ENCODE measurements around the gene MARK3. TPM values are rescaled to one million over a fixed set of nuclear protein-coding genes. Genes with fewer than 3 reads are reported as not detected.

MARK3 gene
- polyA plus RNA-seq, 3 donors: 29.3 to 163 (median 44.7) TPM

DNA sequence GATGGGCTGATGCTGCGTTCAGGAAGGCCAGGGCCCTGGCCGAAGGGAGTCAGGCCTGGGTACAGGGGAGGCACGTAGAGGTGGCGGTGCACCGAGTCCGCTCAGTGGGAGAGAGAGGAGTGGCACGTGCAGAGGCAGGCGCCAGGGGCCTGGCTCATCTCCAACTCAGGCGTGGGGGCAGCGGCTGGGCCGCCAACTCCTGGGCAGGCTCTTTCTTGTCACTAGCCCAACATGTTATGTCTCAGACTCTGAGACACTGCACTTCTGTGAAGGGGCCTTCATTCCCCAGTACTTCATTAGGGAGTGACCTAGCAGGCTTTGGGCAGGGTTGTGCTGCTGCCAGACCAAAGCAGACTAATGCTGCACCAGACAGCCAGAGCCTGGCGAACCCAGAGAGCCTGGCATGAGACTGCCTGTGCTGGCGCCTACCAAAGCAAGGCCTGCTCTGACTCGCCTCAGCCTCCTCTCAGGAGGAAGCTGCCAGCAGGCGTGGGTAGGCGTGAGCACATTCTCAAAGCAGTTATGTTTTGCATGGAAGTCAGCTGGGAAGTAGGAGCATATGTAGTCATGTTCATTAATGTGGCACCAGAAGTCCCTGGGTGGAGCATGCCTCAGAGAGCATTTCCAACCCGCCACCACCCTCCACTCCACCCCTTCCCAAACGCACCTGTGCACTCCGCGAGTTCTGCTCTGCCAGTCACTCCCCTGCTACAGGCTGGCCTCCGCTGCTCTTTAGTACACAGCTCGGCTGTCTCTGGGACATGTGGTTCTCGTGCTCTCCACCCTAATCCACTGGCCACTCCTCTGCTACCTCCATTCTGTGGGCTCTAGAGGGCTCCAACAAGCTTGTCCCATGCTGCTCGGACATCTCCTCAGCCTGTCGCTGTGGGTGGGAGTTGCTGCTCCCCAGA lies 127.7 kb downstream of the MARK3 start:
- Histone ChIP-seq H3K4me1 (ENCODE audit: control insufficient read depth in 1 of 2, insufficient read depth in 2 of 2, low read length in 2 of 2) (no peaks in the 10 kb centered on the region), H3K4me2 (replicated peaks; ENCODE audit: extremely low read depth, low read length, poor library complexity, severe bottlenecking) (no peak overlapping the region), H3K27ac (ENCODE audit: low read depth in 1 of 2, low read length in 2 of 2) (no peak overlapping the region), H3K9ac (ENCODE audit: insufficient read depth, low read length, poor library complexity, severe bottlenecking) (no peak overlapping the region), H3K36me3 (replicated peaks in 1 of 2; ENCODE audit: control insufficient read depth in 1 of 2, insufficient read depth in 2 of 2, low read length in 2 of 2) (peaks cover 17 to 40% of the 10 kb centered on the region in 2 donors), H3K79me2 (ENCODE audit: insufficient read depth, low read length) (no peaks in the 10 kb centered on the region), H3K4me3 (replicated peaks in 1 of 3; ENCODE audit: low read depth in 2 of 3, low read length in 3 of 3) (no peak overlapping the region), H2AFZ (ENCODE audit: insufficient read depth, low read depth, low read length, poor library complexity, severe bottlenecking) (no peak overlapping the region), H4K20me1 (ENCODE audit: insufficient read depth, low read length) (peaks cover 36% of the 10 kb centered on the region), H3K27me3 (ENCODE audit: control insufficient read depth in 2 of 2, insufficient read depth in 2 of 2, low read length in 2 of 2) (no peaks in the 10 kb centered on the region), H3K9me3 (replicated peaks in 1 of 2; ENCODE audit: control insufficient read depth in 1 of 2, insufficient read depth in 1 of 2, low read length in 2 of 2) (no peaks in the 10 kb centered on the region)
- no peak for TF ChIP-seq CTCF (IDR thresholded peaks at IDR 0.05)
- intact Hi-C loops (cut with micrococcal nuclease): no loop called here
- Mint-ChIP-seq H3K9me3 (no peaks in the 10 kb centered on the region), H3K36me3 (peaks cover 26 to 44% of the 10 kb centered on the region in 2 donors), H3K4me3 (no peak overlapping the region), H3K27me3 (ENCODE audit: low read depth in 3 of 3) (peaks cover 2% of the 10 kb centered on the region in 3 donors), H3K4me1 (no peaks in the 10 kb centered on the region), H3K27ac (no peak overlapping the region)
- WGBS (ENCODE audit: insufficient coverage): 85% methylated on average over 21 of the region's 25 CpGs
- no peak for DNase-seq

DNA sequence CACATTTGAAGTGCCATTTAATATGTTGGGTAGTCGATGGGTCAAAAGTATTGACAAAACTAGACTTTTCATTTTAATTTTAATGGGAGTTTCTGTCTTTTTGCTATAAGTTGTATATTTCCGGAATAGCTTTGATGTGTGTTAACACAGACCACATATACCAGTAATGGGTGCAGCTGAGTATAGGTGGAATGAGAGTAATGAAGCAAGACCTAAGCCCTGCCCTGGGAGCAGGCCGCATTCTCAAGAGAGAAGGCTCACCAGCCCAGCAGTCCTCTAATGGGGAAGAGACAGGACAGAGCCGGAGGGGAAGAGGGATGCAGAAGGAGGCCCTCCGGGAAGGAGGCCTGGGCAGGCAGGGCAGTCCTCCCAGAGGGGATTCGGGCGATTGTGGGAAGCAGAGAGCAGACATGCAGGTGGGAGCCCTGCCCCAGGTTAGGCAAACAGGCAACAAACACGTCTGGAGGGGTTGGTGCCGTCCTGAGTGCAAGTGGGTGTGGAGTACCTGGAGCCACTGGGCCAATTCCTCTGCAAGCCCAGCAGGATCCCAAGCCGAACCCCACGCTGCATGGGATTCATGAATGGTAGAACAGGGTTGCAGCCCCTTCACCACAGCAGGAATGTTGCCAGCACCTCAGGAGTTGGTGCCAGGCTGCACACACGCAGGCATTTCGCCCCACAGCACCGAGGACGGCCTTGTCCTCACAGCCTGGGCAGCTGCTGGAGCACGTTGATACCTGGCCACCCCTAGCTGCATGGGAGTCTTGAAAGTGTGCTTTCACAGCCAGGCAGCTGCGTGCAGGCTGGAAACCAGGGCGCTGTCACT lies 129.6 kb downstream of the MARK3 start:
- Mint-ChIP-seq H3K9me3 (peaks cover 0 to 3% (median 0%) of the 10 kb centered on the region in 7 donors), H3K4me1 (peaks cover 8% of the 10 kb centered on the region), H3K4me3 (no peak overlapping the region), H3K36me3 (peaks cover 16 to 29% of the 10 kb centered on the region in 2 donors), H3K27ac (no peak overlapping the region), H3K27me3 (ENCODE audit: low read depth in 3 of 3) (peaks cover 8 to 10% (median 9%) of the 10 kb centered on the region in 3 donors)
- Histone ChIP-seq H3K4me3 (replicated peaks in 1 of 3; ENCODE audit: low read depth in 2 of 3, low read length in 3 of 3) (no peak overlapping the region), H3K27ac (ENCODE audit: low read depth in 1 of 2, low read length in 2 of 2) (no peak overlapping the region), H3K4me1 (ENCODE audit: control insufficient read depth in 1 of 2, insufficient read depth in 2 of 2, low read length in 2 of 2) (peaks cover 7 to 9% of the 10 kb centered on the region in 2 donors), H3K9me3 (replicated peaks in 1 of 2; ENCODE audit: control insufficient read depth in 1 of 2, insufficient read depth in 1 of 2, low read length in 2 of 2) (no peaks in the 10 kb centered on the region), H3K9ac (ENCODE audit: insufficient read depth, low read length, poor library complexity, severe bottlenecking) (no peak overlapping the region), H4K20me1 (ENCODE audit: insufficient read depth, low read length) (peaks cover 46% of the 10 kb centered on the region), H3K36me3 (replicated peaks in 1 of 2; ENCODE audit: control insufficient read depth in 1 of 2, insufficient read depth in 2 of 2, low read length in 2 of 2) (peaks cover 15 to 21% of the 10 kb centered on the region in 2 donors), H3K27me3 (ENCODE audit: control insufficient read depth in 2 of 2, insufficient read depth in 2 of 2, low read length in 2 of 2) (peaks cover 0 to 4% of the 10 kb centered on the region in 2 donors), H2AFZ (ENCODE audit: insufficient read depth, low read depth, low read length, poor library complexity, severe bottlenecking) (no peak overlapping the region), H3K4me2 (replicated peaks; ENCODE audit: extremely low read depth, low read length, poor library complexity, severe bottlenecking) (no peak overlapping the region), H3K79me2 (ENCODE audit: insufficient read depth, low read length) (no peaks in the 10 kb centered on the region)
- intact Hi-C loops (cut with micrococcal nuclease): no loop called here
- no peak for TF ChIP-seq CTCF (IDR thresholded peaks at IDR 0.05)
- 96% methylated on average over 16 of the region's 18 CpGs for WGBS (ENCODE audit: insufficient coverage)
- no peak for DNase-seq

Measured in CD14-positive monocyte (primary cell).